Heart right ventricle (tissue), 16 donors: ENCODE measurements around the gene ESPL1. TPM values are rescaled to one million over a fixed set of nuclear protein-coding genes. Genes with fewer than 3 reads are reported as not detected.

ENCODE experiments used
- ATAC-seq, 8 donors: fragments of 200-7000 bp; cut with Tn5 transposase; one replicate each; pipeline ENCODE4 v1.9.1; 2020; ENCODE audit warnings: mild to moderate bottlenecking in 8 of 8, moderate library complexity in 8 of 8, moderate number of reproducible peaks in 1 of 8
- DNase-seq, 2 donors: peaks; one replicate each; pipeline ENCODE4 v3.0.0-alpha.2; 2020
- H3K27ac ChIP-seq, 10 donors: fragments of 200-600 bp; sonication (generic) in 2 of 10; one replicate each; pipeline versions ENCODE4 v1.5.0 to v1.8.0; 2020 to 2022; ENCODE audit warnings: mild to moderate bottlenecking in 3 of 10
- H3K27me3 ChIP-seq, 7 donors: fragments of 200-600 bp; one replicate each; pipeline ENCODE4 v1.8.0; 2021 to 2022; ENCODE audit warnings: mild to moderate bottlenecking in 2 of 7
- H3K36me3 ChIP-seq, 9 donors: fragments of 200-600 bp; sonication (generic) in 1 of 9; one replicate each; pipeline versions ENCODE4 v1.5.0 to v1.8.0; 2020 to 2022; ENCODE audit warnings: mild to moderate bottlenecking in 2 of 9
- H3K4me1 ChIP-seq, 9 donors: fragments of 200-600 bp; sonication (generic) in 1 of 9; one replicate each; pipeline versions ENCODE4 v1.5.0 to v1.8.0; 2020 to 2022; ENCODE audit warnings: mild to moderate bottlenecking in 4 of 9
- H3K4me3 ChIP-seq, 10 donors: fragments of 200-600 bp; sonication (generic) in 2 of 10; one replicate each; pipeline versions ENCODE4 v1.5.0 to v1.8.0; 2020 to 2022; ENCODE audit warnings: mild to moderate bottlenecking in 7 of 10, moderate library complexity in 2 of 10
- H3K9me3 ChIP-seq, 11 donors: fragments of 200-600 bp in 10 of 11; sonication (generic) in 2 of 11; one replicate each; pipeline versions ENCODE4 v1.5.0 to v1.8.0; 2013 to 2022; ENCODE audit warnings: mild to moderate bottlenecking in 2 of 11, control low read depth in 1 of 11, moderate library complexity in 1 of 11
- CTCF ChIP-seq, 9 donors: fragments of 200-600 bp; sonication (generic) in 2 of 9; IDR thresholded peaks; one replicate each; pipeline versions ENCODE4 v1.5.0 to v1.8.0; 2021 to 2022; ENCODE audit warnings: antibody characterized with exemption in 9 of 9, mild to moderate bottlenecking in 5 of 9, moderate library complexity in 1 of 9
- WGBS, 2 donors: extraction: QIAGEN DNeasy Blood & Tissue Kit; methylation state at CpG; one replicate each; pipeline ENCODE4 v1.1.7; 2013; ENCODE audit warnings: inconsistent platforms in 1 of 2; 5-methylcytosine and 5-hydroxymethylcytosine counted together
- intact Hi-C, 10 donors: fragments of 100-400 bp; cut with DNase I; formaldehyde crosslinking; loops; one replicate each; pipeline versions ENCODE4 v1.11.1 to v1.14.2; 2022
- polyA plus RNA-seq, 2 donors: library from polyadenylated mRNA; stranded (reverse); fragments of 200-250 nt; gene quantifications; one replicate each; pipeline ENCODE4 v1.2.3, GENCODE V29; 2013
- total RNA-seq, 10 donors: library from RNA; stranded (reverse); fragmentation: NEBNext Ultra II Directional in 3 of 10; extraction: Animal tissue kit (Norgen Biotek cat#: 25700) in 3 of 10; gene quantifications; one replicate each; pipeline versions ENCODE4 v1.2.1 to v1.2.4, GENCODE V29; 2021 to 2023
- donor health status: Arrhythmogenic right ventricular cardiomyopathy.
- donor health status: ischemic (EF 13 %, LVEDD 7.1; RV severe dilation, severe dysfunction).
- donor health status: healthy with polysubstance abuse.
- donor health status: DM: no; HTN: yes; CAD: no.
- donor health status: DM: no; HTN: no; CAD: no.
- donor health status: ischemic (EF 25% LVEDD 6.9; RV normal size, moderate dysfunction).
- donor health status: ischemic (EF 25% LVEDD 5.7; RV mildly dilated, moderate dysfunction).
- donor health status: healthy.
- donor health status: DM: yes; HTN: yes; CAD: no.
- donor health status: Ischemic cardiomyopathy.
- donor health status: ischemic (EF 35%, LVEDD 5.7; RV mildly dilated, moderate dysfunction).
- donor health status: nonischemic (EF 11% LVEDD 7.7; RV severe dilation, severe dysfunction).
- donor health status: DM: yes; HTN: yes; CAD: no.
- donor health status: PGD.
- donor health status: ischemic (EF 29% LVEDD 5.4; RV normal size, mild dysfunction).
- donor health status: nonischemic (EF 23%, LVEDD 6.1; RV moderate dilation, normal function).

Gene ESPL1
- total and polyA plus RNA-seq, 12 donors = 0.04 to 3.1 (median 0.35) TPM

DNA sequence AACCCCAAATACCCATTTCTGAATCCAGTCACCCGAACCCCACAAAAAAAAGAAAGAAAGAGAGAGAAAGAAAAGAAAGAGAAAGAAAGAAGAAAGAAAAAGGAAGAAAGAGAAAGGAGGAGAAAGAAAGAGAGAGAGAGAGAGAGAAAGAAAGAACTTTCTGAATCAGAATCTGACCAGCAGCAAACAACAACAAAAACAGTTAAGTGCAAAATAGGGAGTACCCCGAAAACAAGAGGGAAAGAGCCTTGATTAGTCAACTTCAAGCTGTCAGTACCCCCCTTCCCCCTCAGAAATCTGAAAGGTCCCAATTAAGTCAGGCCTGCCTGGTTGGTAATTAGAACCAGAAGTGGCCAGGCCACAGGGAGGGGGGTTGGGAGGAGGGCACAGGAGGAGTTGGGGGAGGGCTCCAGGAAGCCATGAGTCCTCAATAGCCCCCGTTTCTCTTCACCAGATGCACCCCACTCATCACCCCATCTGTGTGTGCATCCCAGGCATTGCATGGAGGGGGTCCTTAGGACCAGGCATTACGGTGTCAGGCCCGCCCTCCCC is 45.9 kb upstream of the ESPL1 start:
- DNase-seq (no peak), ATAC-seq (no peak)
- no peak for TF ChIP-seq CTCF (IDR thresholded peaks at IDR 0.05)
- intact Hi-C loops = no loop called here
- WGBS, 2 donors = 51 to 53% methylated on average over 5 of the region's 5 CpGs
- H3K27me3 ChIP-seq = no peaks in the 10 kb centered on the region
- H3K9me3 ChIP-seq = no peaks in the 10 kb centered on the region
- peak overlapping the region; percentile 96 to 100 (median 99) for H3K27ac ChIP-seq
- peaks cover 0 to 1% (median 0%) of the 10 kb centered on the region in 9 donors for H3K36me3 ChIP-seq
- peak overlapping the region in 9 of 10 donors; percentile 71 to 96 (median 78) for H3K4me3 ChIP-seq
- peaks cover 9 to 68% (median 47%) of the 10 kb centered on the region in 9 donors for H3K4me1 ChIP-seq

GRCh38 chr12:53222806-53223261 is 45.3 kb upstream of the ESPL1 start:
- Histone ChIP-seq H3K27me3 (no peaks in the 10 kb centered on the region), H3K4me3 (no peak overlapping the region), H3K9me3 (no peaks in the 10 kb centered on the region), H3K36me3 (peaks cover 0 to 6% (median 0%) of the 10 kb centered on the region in 9 donors), H3K4me1 (peaks cover 9 to 62% (median 41%) of the 10 kb centered on the region in 9 donors), H3K27ac (peak overlapping the region in 9 of 10 donors; percentile 96 to 100 (median 99))
- WGBS, 2 donors = 48 to 61% methylated on average over 4 of the region's 4 CpGs
- intact Hi-C loops = no loop called here
- DNase-seq = no peak
- TF ChIP-seq CTCF (IDR thresholded peaks at IDR 0.05) = no peak
- no peak for ATAC-seq

- 24 to 26% methylated on average over 15 to 16 of the region's 16 CpGs for WGBS, 2 donors
- no peak for TF ChIP-seq CTCF (IDR thresholded peaks at IDR 0.05)
- DNase-seq (peak in 1 of 2 donors; percentile 45), ATAC-seq (no peak)
- intact Hi-C loops = no loop called here
- Histone ChIP-seq H3K27ac (peak overlapping the region; percentile 16 to 100 (median 99)), H3K4me1 (peaks cover 9 to 55% (median 35%) of the 10 kb centered on the region in 9 donors), H3K36me3 (peaks cover 0 to 9% (median 0%) of the 10 kb centered on the region in 9 donors), H3K9me3 (no peaks in the 10 kb centered on the region), H3K4me3 (peak overlapping the region in 2 of 10 donors; percentile 5 to 15), H3K27me3 (no peaks in the 10 kb centered on the region)
Observed at GRCh38 chr12:53223389-53224060, 44.6 kb upstream of the ESPL1 start.

DNA sequence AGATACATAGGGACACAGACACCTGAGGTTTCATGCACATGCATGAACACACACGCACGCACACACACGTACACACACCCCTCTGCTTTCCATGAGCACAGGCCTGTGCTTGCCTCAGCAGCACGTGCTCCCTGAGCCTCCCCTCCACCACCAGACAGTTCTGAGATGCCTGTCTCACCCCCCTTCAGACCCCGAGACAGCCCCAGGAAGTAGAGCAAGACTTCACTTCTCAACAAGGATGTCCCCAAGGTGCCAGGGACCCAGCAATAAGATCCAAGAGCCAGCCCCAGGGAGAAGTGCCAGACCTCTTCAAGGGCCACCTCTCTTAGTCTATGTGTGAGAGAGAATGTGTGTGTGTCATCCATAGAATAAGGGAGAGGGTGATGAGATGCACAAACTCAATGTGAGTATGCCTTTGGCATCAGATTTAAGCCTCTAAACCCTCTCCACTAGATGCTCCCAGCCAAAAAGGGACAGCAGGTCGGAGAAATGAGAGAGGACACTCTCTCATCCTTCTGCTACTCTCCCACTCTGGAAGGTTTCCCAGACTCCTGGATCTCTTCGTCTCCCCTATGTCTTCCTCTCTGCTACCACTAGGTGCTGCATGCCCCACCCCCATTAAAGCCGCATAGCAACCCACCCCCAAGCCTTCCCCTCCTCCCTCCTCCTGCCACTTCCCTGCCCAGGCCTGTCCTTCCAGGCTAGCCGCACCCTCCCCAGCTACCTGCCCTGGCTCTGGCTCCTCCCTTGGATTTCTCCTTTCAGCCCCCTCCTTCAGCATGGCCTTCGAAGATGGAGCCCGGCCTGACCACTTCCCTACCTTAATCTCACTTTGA is 43.8 kb upstream of the ESPL1 start:
- Histone ChIP-seq H3K4me1 (peaks cover 9 to 48% (median 35%) of the 10 kb centered on the region in 9 donors), H3K4me3 (no peak overlapping the region), H3K9me3 (no peaks in the 10 kb centered on the region), H3K27ac (peak overlapping the region; percentile 16 to 100 (median 99)), H3K27me3 (no peaks in the 10 kb centered on the region), H3K36me3 (peaks cover 0 to 9% (median 0%) of the 10 kb centered on the region in 9 donors)
- peak in 1 of 9 donors; percentile 11 for TF ChIP-seq CTCF (IDR thresholded peaks at IDR 0.05)
- DNase-seq (no peak), ATAC-seq (no peak)
- intact Hi-C loops = no loop called here
- 67 to 72% methylated on average over 11 of the region's 11 CpGs for WGBS, 2 donors
